K562 (cell line): ENCODE results near the gene PRKAR1B. TPM values are rescaled to one million over a fixed set of nuclear protein-coding genes. Genes with fewer than 3 reads are reported as not detected.

Source experiments
- CHD4 ChIP-seq: fragments of 200-600 bp; sonication (generic); IDR thresholded peaks from 3 replicates; pipeline ENCODE4 v1.6.1; 2012; ENCODE audit warnings: low read depth, mild to moderate bottlenecking, mixed read lengths, low read length, inconsistent platforms; ENCODE audit not compliant: insufficient read depth, insufficient replicate concordance, poor library complexity, severe bottlenecking
- DPF2 ChIP-seq: fragments of 450-650 bp; IDR thresholded peaks from 2 replicates; pipeline ENCODE4 v1.6.1; 2016
- FOXK1 ChIP-seq: sonication (generic); formaldehyde crosslinking; IDR thresholded peaks from 2 replicates; pipeline ENCODE4 v1.8.0; 2022; ENCODE audit warnings: missing genetic modification reagents, mild to moderate bottlenecking, borderline replicate concordance
- HNRNPL ChIP-seq: fragments of 200-400 bp; formaldehyde crosslinking; IDR thresholded peaks from 2 replicates; pipeline ENCODE4 v1.6.1; 2017; ENCODE audit warnings: low read depth, mild to moderate bottlenecking, low read length
- KAT2B ChIP-seq: IDR thresholded peaks from one replicate; pipeline ENCODE4 v1.6.1; 2012; ENCODE audit warnings: low read depth, mild to moderate bottlenecking, control low read depth, inconsistent platforms, low read length, moderate library complexity
- PCBP2 ChIP-seq: fragments of 200-400 bp; formaldehyde crosslinking; IDR thresholded peaks from 2 replicates; pipeline ENCODE4 v1.6.1; 2018; ENCODE audit warnings: low read length, low read depth, mild to moderate bottlenecking, moderate library complexity; ENCODE audit not compliant: poor library complexity, severe bottlenecking
- SAFB2 ChIP-seq: fragments of 200-400 bp; formaldehyde crosslinking; IDR thresholded peaks from 2 replicates; pipeline ENCODE4 v1.6.1; 2018; ENCODE audit warnings: borderline replicate concordance, low read length, low read depth, moderate library complexity; ENCODE audit not compliant: severe bottlenecking
- U2AF2 ChIP-seq: fragments of 200-400 bp; formaldehyde crosslinking; optimal IDR thresholded peaks from 2 replicates; pipeline ENCODE3; 2017; ENCODE audit warnings: low read depth, mild to moderate bottlenecking, low read length
- ZC3H4 ChIP-seq: sonication (generic); formaldehyde crosslinking; IDR thresholded peaks from 2 replicates; pipeline ENCODE4 v1.9.0; 2021; ENCODE audit warnings: missing genetic modification reagents, borderline replicate concordance
- ZNF146 ChIP-seq: IDR thresholded peaks from one replicate; pipeline ENCODE4 v1.6.1; 2018; ENCODE audit warnings: missing compliant biosample characterization; ENCODE audit not compliant: unreplicated experiment
- ZNF354B ChIP-seq: fragments of 250-450 bp; sonication (Bioruptor Pico); IDR thresholded peaks from 2 replicates; pipeline ENCODE4 v1.4.0; 2020
- polyA plus RNA-seq, 8 experiments: library from polyadenylated mRNA; depleted of rRNA in 4 of 8; stranded (reverse) in 5 of 8; unstranded in 3 of 8; fragments of >200 nt; fragmentation: Nextera tagmentation in 2 of 8; fragmentation: Illumina TruSeq in 1 of 8; extraction: Ambion mirVana in 2 of 8; extraction: Trizol in 1 of 8; gene quantifications; 2 replicates each; pipeline versions ENCODE4 v1.2.1 to v1.2.3, GENCODE V29; 2011 to 2014; ENCODE audit warnings: inconsistent platforms in 1 of 8, missing spikeins in 1 of 8
- total RNA-seq, 7 experiments: library from RNA; depleted of rRNA in 6 of 7; stranded (reverse); fragments of >200 nt in 6 of 7; fragmentation: Illumina TruSeq in 2 of 7; extraction: Trizol in 2 of 7; gene quantifications; 2 replicates each; pipeline versions ENCODE4 v1.2.1 to v1.2.3, GENCODE V29; 2011 to 2021; ENCODE audit warnings: low replicate concordance in 1 of 7
- TF ChIP-seq, protein P1 (sequence below): fragments of 200-600 bp; sonication (generic); IDR thresholded peaks from one replicate; pipeline ENCODE4 v1.6.1; 2012; ENCODE audit warnings: mild to moderate bottlenecking, low read depth, low read length, inconsistent platforms
- TF ChIP-seq, protein P2 (sequence below): fragments of 450-650 bp; IDR thresholded peaks from 2 replicates; pipeline ENCODE4 v1.6.1; 2016; ENCODE audit warnings: missing biosample characterization, missing genetic modification characterization

PRKAR1B gene
- total and polyA plus RNA-seq, 9 of the 15 experiments (the other 6 are each of a cell fraction or from before 2014, with no cell fraction given): 0.99 to 30.5 (median 12.7) TPM

DNA sequence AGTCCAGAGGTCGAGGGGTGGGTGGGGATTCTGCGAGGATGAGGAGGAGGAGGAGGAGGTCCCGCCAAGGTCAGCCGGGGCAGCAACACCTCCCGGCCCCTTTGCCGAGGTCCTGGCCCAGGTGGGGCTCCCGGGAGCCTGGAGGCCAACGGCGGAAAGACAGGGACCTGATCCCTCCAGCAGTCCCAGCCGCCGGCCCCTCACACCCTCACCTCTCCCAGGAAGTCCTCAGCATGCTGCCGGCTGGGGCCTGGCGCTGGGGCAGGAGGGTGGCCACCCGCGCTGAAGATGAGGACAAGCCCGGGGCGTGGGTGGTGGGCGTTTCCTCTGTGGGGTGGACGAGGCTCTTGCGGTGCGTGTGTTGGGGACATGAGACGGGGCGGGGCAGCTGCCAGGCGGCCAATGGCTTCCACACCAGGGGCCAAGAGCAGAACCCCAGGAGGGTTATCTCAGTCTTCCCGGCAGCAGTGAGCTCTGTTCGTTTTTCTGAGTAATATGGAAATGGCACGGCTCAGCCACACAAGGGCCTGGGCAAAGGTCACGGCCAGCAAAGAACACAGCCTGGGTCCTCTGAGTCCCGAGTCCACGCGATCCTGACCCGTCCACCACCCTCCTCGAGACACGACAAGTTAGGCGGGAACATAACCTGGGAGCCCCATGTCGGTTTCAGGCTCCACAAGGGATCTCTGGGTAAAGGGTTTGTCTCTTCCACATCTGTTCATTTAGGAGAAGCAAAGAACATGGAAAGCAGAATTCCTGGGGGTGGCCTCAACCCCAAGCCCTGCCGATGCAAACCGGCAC is 124.5 kb downstream of the PRKAR1B start (continued):
- no peak for TF ChIP-seq PCBP2
- TF ChIP-seq FOXK1 (CRISPR knock-in tag): no peak
- no peak for TF ChIP-seq KAT2B
- TF ChIP-seq ZNF354B: no peak
- TF ChIP-seq ZNF146 (CRISPR knock-in tag): peak; percentile 9
- TF ChIP-seq U2AF2: no peak
- TF ChIP-seq, protein P1, sequence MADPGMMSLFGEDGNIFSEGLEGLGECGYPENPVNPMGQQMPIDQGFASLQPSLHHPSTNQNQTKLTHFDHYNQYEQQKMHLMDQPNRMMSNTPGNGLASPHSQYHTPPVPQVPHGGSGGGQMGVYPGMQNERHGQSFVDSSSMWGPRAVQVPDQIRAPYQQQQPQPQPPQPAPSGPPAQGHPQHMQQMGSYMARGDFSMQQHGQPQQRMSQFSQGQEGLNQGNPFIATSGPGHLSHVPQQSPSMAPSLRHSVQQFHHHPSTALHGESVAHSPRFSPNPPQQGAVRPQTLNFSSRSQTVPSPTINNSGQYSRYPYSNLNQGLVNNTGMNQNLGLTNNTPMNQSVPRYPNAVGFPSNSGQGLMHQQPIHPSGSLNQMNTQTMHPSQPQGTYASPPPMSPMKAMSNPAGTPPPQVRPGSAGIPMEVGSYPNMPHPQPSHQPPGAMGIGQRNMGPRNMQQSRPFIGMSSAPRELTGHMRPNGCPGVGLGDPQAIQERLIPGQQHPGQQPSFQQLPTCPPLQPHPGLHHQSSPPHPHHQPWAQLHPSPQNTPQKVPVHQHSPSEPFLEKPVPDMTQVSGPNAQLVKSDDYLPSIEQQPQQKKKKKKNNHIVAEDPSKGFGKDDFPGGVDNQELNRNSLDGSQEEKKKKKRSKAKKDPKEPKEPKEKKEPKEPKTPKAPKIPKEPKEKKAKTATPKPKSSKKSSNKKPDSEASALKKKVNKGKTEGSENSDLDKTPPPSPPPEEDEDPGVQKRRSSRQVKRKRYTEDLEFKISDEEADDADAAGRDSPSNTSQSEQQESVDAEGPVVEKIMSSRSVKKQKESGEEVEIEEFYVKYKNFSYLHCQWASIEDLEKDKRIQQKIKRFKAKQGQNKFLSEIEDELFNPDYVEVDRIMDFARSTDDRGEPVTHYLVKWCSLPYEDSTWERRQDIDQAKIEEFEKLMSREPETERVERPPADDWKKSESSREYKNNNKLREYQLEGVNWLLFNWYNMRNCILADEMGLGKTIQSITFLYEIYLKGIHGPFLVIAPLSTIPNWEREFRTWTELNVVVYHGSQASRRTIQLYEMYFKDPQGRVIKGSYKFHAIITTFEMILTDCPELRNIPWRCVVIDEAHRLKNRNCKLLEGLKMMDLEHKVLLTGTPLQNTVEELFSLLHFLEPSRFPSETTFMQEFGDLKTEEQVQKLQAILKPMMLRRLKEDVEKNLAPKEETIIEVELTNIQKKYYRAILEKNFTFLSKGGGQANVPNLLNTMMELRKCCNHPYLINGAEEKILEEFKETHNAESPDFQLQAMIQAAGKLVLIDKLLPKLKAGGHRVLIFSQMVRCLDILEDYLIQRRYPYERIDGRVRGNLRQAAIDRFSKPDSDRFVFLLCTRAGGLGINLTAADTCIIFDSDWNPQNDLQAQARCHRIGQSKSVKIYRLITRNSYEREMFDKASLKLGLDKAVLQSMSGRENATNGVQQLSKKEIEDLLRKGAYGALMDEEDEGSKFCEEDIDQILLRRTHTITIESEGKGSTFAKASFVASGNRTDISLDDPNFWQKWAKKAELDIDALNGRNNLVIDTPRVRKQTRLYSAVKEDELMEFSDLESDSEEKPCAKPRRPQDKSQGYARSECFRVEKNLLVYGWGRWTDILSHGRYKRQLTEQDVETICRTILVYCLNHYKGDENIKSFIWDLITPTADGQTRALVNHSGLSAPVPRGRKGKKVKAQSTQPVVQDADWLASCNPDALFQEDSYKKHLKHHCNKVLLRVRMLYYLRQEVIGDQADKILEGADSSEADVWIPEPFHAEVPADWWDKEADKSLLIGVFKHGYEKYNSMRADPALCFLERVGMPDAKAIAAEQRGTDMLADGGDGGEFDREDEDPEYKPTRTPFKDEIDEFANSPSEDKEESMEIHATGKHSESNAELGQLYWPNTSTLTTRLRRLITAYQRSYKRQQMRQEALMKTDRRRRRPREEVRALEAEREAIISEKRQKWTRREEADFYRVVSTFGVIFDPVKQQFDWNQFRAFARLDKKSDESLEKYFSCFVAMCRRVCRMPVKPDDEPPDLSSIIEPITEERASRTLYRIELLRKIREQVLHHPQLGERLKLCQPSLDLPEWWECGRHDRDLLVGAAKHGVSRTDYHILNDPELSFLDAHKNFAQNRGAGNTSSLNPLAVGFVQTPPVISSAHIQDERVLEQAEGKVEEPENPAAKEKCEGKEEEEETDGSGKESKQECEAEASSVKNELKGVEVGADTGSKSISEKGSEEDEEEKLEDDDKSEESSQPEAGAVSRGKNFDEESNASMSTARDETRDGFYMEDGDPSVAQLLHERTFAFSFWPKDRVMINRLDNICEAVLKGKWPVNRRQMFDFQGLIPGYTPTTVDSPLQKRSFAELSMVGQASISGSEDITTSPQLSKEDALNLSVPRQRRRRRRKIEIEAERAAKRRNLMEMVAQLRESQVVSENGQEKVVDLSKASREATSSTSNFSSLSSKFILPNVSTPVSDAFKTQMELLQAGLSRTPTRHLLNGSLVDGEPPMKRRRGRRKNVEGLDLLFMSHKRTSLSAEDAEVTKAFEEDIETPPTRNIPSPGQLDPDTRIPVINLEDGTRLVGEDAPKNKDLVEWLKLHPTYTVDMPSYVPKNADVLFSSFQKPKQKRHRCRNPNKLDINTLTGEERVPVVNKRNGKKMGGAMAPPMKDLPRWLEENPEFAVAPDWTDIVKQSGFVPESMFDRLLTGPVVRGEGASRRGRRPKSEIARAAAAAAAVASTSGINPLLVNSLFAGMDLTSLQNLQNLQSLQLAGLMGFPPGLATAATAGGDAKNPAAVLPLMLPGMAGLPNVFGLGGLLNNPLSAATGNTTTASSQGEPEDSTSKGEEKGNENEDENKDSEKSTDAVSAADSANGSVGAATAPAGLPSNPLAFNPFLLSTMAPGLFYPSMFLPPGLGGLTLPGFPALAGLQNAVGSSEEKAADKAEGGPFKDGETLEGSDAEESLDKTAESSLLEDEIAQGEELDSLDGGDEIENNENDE: no peak
- TF ChIP-seq ZC3H4 (CRISPR knock-in tag): no peak
- no peak for TF ChIP-seq SAFB2
- peak; percentile 44; the same call in 1 of the 2 replicates for TF ChIP-seq HNRNPL
- TF ChIP-seq, protein P2, sequence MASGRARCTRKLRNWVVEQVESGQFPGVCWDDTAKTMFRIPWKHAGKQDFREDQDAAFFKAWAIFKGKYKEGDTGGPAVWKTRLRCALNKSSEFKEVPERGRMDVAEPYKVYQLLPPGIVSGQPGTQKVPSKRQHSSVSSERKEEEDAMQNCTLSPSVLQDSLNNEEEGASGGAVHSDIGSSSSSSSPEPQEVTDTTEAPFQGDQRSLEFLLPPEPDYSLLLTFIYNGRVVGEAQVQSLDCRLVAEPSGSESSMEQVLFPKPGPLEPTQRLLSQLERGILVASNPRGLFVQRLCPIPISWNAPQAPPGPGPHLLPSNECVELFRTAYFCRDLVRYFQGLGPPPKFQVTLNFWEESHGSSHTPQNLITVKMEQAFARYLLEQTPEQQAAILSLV (tag): peak; percentile 4; the same call in 1 of the 2 replicates
- no peak for TF ChIP-seq DPF2
- no peak for TF ChIP-seq CHD4
